HepG2 (cell line): ENCODE data around the gene TMEM198. TPM values are rescaled to one million over a fixed set of nuclear protein-coding genes. Genes with fewer than 3 reads are reported as not detected.

Experiments used
- EED ChIP-seq: sonication (generic); formaldehyde crosslinking; IDR thresholded peaks from 2 replicates; pipeline ENCODE4 v1.5.0; 2020; ENCODE audit warnings: mild to moderate bottlenecking, missing genetic modification reagents
- HMG20B ChIP-seq: conservative IDR thresholded peaks from 2 replicates; pipeline ENCODE4 v1.6.1; 2016; ENCODE audit warnings: missing genetic modification reagents, missing compliant biosample characterization
- KLF16 ChIP-seq, 2 experiments: sonication (generic) in 1 of 2; formaldehyde crosslinking in 1 of 2; IDR thresholded peaks; 2 replicates each; pipeline versions ENCODE4 v1.6.1 to v1.8.0; 2016 to 2023; ENCODE audit warnings: missing genetic modification reagents in 2 of 2, missing compliant biosample characterization in 1 of 2
- MXD1 ChIP-seq: sonication (generic); formaldehyde crosslinking; IDR thresholded peaks from 2 replicates; pipeline ENCODE4 v1.4.0; 2020; ENCODE audit warnings: mild to moderate bottlenecking, missing genetic modification reagents
- NFIC ChIP-seq: IDR thresholded peaks from 2 replicates; pipeline ENCODE4 v1.6.1; 2012; ENCODE audit warnings: mild to moderate bottlenecking, low read length, inconsistent platforms
- PHB2 ChIP-seq: fragments of 450-650 bp; IDR thresholded peaks from 2 replicates; pipeline ENCODE4 v1.6.1; 2018; ENCODE audit not compliant: partially characterized antibody
- SNAPC2 ChIP-seq: sonication (generic); formaldehyde crosslinking; IDR thresholded peaks from 2 replicates; pipeline ENCODE4 v1.8.1; 2022; ENCODE audit warnings: mild to moderate bottlenecking, missing genetic modification reagents
- SNAPC5 ChIP-seq: sonication (generic); formaldehyde crosslinking; IDR thresholded peaks from 2 replicates; pipeline ENCODE4 v1.8.1; 2023; ENCODE audit warnings: mild to moderate bottlenecking, missing genetic modification reagents, borderline replicate concordance
- TERF1 ChIP-seq: sonication (generic); formaldehyde crosslinking; IDR thresholded peaks from 2 replicates; pipeline ENCODE4 v1.8.0; 2022; ENCODE audit warnings: mild to moderate bottlenecking, missing genetic modification reagents, moderate library complexity
- THYN1 ChIP-seq: sonication (generic); formaldehyde crosslinking; IDR thresholded peaks from 2 replicates; pipeline ENCODE4 v1.8.1; 2023; ENCODE audit warnings: low read depth, mild to moderate bottlenecking, moderate library complexity, missing genetic modification reagents, borderline replicate concordance
- UBTF ChIP-seq: sonication (generic); formaldehyde crosslinking; IDR thresholded peaks from 2 replicates; pipeline ENCODE4 v1.4.0; 2020; ENCODE audit warnings: mild to moderate bottlenecking, missing genetic modification reagents
- ZC3H13 ChIP-seq: sonication (generic); formaldehyde crosslinking; IDR thresholded peaks from 2 replicates; pipeline ENCODE4 v1.8.1; 2023; ENCODE audit warnings: mild to moderate bottlenecking, missing genetic modification reagents, moderate library complexity
- ZEB1 ChIP-seq: IDR thresholded peaks from 2 replicates; pipeline ENCODE4 v1.6.1; 2012; ENCODE audit warnings: mild to moderate bottlenecking, low read depth, inconsistent platforms; ENCODE audit not compliant: insufficient replicate concordance
- ZMAT3 ChIP-seq: sonication (generic); formaldehyde crosslinking; conservative IDR thresholded peaks from 2 replicates; pipeline ENCODE4 v1.7.0; 2021; ENCODE audit warnings: missing genetic modification reagents
- ZNF460 ChIP-seq: sonication (generic); formaldehyde crosslinking; IDR thresholded peaks from 2 replicates; pipeline ENCODE4 v1.5.1; 2020; ENCODE audit warnings: missing genetic modification reagents, mild to moderate bottlenecking, borderline replicate concordance
- ZNF619 ChIP-seq: sonication (generic); formaldehyde crosslinking; IDR thresholded peaks from 2 replicates; pipeline ENCODE4 v1.4.0; 2020; ENCODE audit warnings: mild to moderate bottlenecking, missing genetic modification reagents
- ZNF687 ChIP-seq: sonication (generic); formaldehyde crosslinking; IDR thresholded peaks from 2 replicates; pipeline ENCODE4 v1.5.1; 2020; ENCODE audit warnings: mild to moderate bottlenecking, missing genetic modification reagents, moderate library complexity
- polyA plus RNA-seq, 8 experiments: library from polyadenylated mRNA; depleted of rRNA in 3 of 8; stranded (reverse) in 7 of 8; unstranded in 1 of 8; fragments of >200 nt; fragmentation: Illumina TruSeq in 4 of 8; extraction: Trizol in 4 of 8; gene quantifications; 2 replicates each; pipeline versions ENCODE4 v1.2.1 to v1.2.3, GENCODE V29; 2011 to 2016; ENCODE audit warnings: low read depth in 4 of 8, missing spikeins in 1 of 8, mixed read lengths in 1 of 8; ENCODE audit not compliant: insufficient read depth in 1 of 8
- total RNA-seq, 5 experiments: library from RNA; depleted of rRNA; stranded (reverse); fragments of >200 nt; fragmentation: Illumina TruSeq; extraction: Trizol; gene quantifications; 2 replicates each; pipeline ENCODE4 v1.2.3, GENCODE V29; 2016; ENCODE audit warnings: low read depth in 1 of 5
- TF ChIP-seq, protein P1 (sequence below), 2 experiments: sonication (generic) in 1 of 2; formaldehyde crosslinking in 1 of 2; IDR thresholded peaks; 2 replicates each; pipeline versions ENCODE4 v1.4.0 to v1.6.1; 2018 to 2020; ENCODE audit warnings: missing genetic modification reagents in 2 of 2, borderline replicate concordance in 1 of 2, low read depth in 1 of 2, mild to moderate bottlenecking in 1 of 2, missing biosample characterization in 1 of 2

The TMEM198 gene
- total and polyA plus RNA-seq, 2 of the 13 experiments (the other 11 are each of a cell fraction or from before 2014, with no cell fraction given), result 17.3 to 23.5 TPM

- TF ChIP-seq, protein P1, sequence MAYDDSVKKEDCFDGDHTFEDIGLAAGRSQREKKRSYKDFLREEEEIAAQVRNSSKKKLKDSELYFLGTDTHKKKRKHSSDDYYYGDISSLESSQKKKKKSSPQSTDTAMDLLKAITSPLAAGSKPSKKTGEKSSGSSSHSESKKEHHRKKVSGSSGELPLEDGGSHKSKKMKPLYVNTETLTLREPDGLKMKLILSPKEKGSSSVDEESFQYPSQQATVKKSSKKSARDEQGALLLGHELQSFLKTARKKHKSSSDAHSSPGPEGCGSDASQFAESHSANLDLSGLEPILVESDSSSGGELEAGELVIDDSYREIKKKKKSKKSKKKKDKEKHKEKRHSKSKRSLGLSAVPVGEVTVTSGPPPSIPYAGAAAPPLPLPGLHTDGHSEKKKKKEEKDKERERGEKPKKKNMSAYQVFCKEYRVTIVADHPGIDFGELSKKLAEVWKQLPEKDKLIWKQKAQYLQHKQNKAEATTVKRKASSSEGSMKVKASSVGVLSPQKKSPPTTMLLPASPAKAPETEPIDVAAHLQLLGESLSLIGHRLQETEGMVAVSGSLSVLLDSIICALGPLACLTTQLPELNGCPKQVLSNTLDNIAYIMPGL (CRISPR knock-in tag; IDR thresholded peaks at IDR 0.05; ENCODE audit: borderline replicate concordance in 1 of 2, low read depth in 1 of 2), result no peak
- TF ChIP-seq HMG20B (CRISPR knock-in tag) (no peak), THYN1 (peak; percentile 70; the same call in 1 of the 2 replicates), UBTF (no peak), KLF16 (CRISPR knock-in tag; IDR thresholded peaks at IDR 0.05) (no peak), SNAPC2 (CRISPR knock-in tag) (no peak), NFIC (no peak), ZMAT3 (CRISPR knock-in tag) (no peak), PHB2 (no peak), TERF1 (no peak), ZEB1 (no peak), SNAPC5 (CRISPR knock-in tag) (no peak), ZNF460 (CRISPR knock-in tag) (no peak), ZC3H13 (CRISPR knock-in tag) (0 out of 2 replicates have a peak, but pooled peaks have one; percentile 7), ZNF619 (CRISPR knock-in tag) (no peak), EED (no peak), ZNF687 (CRISPR knock-in tag) (no peak), MXD1 (CRISPR knock-in tag) (0 out of 2 replicates have a peak, but pooled peaks have one; percentile 24)
These were observed 46.9 kb upstream of the TMEM198 start (continued) for GRCh38 chr2:219496825-219497494.
